Ureter (tissue), 1 donor: ENCODE results near the gene SLC38A7. TPM values are rescaled to one million over a fixed set of nuclear protein-coding genes. Genes with fewer than 3 reads are reported as not detected.
A peak's percentile ranks its signal among the peaks of the same experiment; 100 is the strongest.

ENCODE experiments used
- DNase-seq: peaks from one replicate; pipeline ENCODE4 v3.0.0-alpha.2; 2020; ENCODE audit warnings: low spot score
- total RNA-seq: library from RNA; stranded (reverse); gene quantifications from one replicate; pipeline ENCODE4 v1.2.4, GENCODE V29; 2023
- donor health status: DM: yes; HTN: yes; CAD: no.

The SLC38A7 gene
- total RNA-seq, 1 donor from 2014 or later = 14.6 TPM

DNA sequence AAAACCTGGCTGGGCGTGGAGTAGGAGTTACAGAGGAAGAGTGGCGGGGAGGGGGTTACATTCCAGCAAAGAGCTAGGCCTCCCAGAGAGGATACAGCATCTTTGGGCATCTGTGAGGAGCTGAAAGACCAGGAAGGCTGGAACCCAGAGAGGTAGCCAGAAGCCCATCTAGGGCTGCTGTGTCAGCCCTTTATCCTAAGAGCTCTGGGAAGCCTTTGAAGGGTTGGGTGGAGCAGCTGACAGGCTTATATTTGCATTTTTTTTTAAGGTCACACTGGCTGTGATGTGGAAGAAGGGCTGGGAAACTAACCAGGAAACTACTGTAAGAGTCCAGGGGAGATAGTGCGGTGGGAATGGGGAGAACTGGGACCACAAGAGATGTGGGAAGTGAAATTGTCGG is 48.1 kb downstream of the SLC38A7 start:
- no peak for DNase-seq

DNA sequence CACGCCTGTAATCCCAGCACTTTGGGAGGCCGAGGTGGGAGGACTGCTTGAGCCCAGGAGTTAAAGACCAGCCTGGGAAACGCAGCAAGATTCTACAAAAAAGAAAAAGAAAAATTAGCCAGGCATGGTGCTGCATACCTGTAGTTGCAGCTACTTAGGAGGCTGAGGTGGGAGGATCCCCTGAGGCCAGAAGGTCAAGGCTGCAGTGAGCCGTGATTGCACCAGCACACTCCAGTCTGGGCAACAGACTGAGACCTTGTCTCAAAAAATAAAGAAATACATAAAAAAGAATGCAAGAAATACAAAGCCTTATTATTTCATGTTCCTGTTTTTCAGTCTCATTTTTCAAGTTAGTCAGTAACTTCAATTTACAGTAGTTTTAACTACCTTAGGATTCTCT is 49.1 kb downstream of the SLC38A7 start:
- no peak for DNase-seq

DNA sequence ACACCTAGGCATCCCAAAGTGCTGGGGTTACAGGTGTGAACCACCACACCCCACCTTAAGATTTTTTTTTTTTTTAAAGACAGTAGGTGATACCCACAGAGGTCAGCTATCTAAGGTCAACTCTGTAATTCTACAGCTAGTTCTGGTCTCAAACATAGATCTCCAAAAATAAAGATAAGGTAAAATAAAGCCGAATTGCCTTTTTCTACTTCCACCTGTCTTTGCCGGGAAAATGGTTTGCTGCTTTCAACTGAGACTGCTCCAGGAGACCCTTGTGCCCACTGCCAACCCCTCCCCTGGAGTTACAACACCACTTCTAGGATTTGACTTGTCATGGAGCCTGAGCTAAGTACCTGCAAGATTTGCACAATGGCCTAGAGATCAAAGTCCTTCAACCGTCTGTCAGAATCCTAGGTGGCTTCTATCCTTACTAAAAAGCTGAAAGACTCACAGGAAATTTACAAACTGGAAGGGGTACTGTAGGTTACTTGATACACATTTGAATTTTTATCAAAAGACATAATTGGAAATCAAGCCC is 50.2 kb downstream of the SLC38A7 start:
- DNase-seq = no peak

DNA sequence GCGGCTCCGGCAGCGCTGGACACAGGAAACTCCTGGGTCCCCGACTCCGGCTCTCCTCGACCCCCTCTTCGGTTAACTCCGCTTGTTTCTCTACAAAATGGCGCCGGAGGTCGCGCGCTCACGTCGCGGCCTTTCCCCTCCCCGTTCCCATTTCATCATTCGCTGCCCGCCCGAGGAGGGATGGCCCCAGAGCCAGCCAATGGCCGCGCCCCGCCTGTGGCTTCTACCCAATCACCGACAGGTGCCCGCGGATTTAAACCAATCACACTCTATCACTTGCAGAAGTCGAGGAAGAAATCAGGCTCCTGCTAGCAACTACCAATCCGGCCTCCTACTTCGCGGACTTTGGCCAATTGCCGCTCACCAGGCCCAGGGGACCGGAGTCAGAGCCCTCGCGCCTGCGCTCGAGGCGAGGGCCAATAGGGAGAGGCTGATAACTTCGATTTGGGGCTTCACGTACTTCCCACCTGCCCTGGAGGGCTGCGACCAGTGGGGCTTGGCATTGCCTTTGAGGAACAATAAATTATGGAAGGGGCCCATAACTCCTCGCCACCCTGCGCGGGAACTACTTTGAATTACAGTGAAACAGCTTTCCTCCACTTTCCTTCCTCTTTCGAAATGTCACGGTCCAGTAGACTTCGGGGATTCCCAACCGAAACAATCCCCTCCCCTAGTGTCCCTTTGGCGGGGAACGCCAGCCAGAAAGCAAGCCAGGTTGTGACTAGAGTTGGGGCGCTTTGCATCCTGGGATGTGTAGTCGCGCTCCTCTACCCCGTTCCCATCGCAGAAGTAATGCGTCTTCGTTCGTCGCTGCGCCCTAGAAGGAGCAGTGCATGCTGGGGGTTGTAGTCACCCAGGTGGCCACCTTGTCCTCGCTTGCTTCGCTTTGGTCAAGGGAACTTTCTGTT is 54.6 kb downstream of the SLC38A7 start, which contains the start of gene CNOT1:
Gene CNOT1 (minus strand): TSS at position 94 of the 908 bp plus-strand sequence. CDS start 30,489 bp downstream, outside the sequence.
- peak; percentile 99 for DNase-seq

DNA sequence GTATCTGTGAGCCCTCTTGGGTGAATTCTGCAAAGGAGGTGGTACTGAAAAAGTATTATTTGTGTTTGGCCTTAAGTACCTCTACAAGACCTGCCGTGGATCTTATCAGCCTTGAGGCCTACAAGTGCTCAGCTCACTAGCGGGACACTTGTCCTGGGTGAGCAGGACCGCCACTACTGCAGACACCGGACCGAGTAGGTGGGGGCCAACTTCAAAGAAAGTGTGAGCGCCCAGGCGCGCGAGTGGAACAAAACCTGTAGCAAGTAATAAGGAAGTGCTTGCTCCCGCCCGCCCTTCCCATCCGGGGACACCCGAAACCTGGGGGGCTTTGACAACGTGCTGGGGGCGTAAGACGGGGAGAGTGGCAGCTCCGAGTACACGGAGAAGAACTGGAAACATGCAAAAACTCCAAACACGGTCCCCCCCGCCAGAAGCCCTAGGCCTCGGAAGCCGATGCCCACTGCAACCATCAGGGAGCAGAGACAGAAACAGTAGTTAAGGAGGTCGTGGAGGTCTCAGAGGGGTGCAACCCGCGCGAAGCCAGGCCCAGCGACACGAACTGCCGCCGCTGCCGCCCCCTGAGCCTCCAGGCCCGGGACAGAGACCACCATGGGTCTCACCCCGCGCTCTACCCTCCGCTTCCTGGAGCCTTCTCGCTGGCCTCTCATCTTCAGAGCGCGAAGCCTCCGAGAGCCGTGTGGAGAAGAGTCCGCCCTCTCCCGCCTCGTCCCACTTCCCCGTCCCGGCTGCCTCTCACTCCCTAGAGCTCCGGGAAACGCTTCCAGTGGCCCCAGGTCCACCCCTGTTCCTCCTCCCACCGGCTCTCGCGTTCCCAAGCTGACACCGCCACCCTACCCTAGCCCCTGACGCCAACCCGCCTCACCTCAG is 55.5 kb downstream of the SLC38A7 start:
- DNase-seq = peak; percentile 59

DNA sequence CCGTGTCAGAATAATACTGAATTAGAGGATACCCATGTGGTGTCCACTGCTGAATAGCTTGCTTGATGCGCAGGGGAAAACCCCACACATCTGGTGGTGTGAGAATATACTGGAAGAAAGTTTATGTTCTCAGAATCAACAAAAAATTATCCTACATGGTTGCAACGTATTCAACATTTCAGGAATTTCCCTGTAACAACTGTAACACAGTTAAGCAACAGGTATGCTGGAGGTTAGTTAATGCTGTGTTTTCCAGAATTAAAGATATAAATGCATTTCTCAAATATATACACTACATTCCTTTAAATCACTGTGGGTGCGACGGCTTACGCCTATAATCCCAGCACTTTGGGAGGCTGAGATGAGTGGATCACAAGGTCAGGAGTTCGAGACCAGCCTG is 60.4 kb downstream of the SLC38A7 start:
- DNase-seq = no peak

DNA sequence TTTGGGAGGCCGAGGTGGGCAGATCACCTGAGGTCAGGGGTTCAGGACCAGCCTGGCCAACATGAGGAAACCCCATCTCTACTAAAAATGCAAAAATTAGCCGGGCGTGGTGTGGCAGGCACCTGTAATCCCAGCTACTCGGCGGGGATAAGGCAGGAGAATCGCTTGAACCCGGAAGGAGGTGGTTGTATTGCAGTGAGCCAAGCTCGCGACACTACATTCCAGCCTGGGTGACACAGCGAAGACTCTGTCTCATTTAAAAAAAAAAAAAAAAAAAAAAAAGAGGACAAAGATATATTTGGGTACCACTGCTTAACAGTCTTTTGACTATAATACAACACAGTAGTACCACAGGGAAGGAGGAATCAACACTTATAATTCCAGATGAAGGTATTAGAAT is 64.2 kb downstream of the SLC38A7 start:
- DNase-seq = no peak

DNA sequence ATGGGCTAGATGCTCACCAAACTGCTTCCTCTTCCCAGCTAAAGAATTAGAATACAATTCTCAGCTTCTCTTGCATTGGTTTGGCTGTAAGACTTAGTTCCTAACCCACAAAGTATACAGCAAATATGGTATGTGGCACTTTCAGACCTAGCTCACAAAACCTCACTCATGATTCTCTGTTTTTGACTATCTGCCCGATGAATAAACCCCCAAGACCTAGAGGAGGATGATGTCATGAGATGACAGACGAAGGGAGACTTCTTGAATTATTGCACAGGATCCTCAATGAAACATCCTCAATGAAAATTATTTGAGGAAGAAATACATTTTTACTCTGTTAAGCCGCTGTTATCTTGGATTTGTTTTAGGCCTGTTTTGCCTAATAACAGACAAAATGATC is 69.3 kb downstream of the SLC38A7 start:
- DNase-seq = no peak

Other genes starting within 250 kb of the SLC38A7 start
- 4.6 TPM for gene NDRG4, start 184.6 kb downstream of the SLC38A7 start, total RNA-seq
- gene SETD6, start 169.3 kb downstream of the SLC38A7 start, total RNA-seq = 37.3 TPM
- gene CNOT1, start 54.9 kb downstream of the SLC38A7 start, total RNA-seq = 230 TPM
- 146 TPM for gene GOT2, start 49.5 kb upstream of the SLC38A7 start, total RNA-seq